Stimulated activated CD8-positive, alpha-beta memory T cell treated with anti-CD3 and anti-CD28 coated beads, Interleukin-4, amount 100 ng/mL, for 1 hour (primary cell): Measurements from ENCODE around the gene KRT76.

Source experiments
- DNase-seq, 2 donors: peaks; one replicate each; pipeline ENCODE4 v3.0.0-alpha.2; 2020; ENCODE audit warnings: low read depth in 2 of 2, low spot score in 1 of 2

KRT76 gene

GRCh38 chr12:52776913-52777395 is at the start of gene KRT76:
KRT76 (minus strand) TSS chr12:52777345; CDS start chr12:52777291, 54 bp downstream.
- DNase-seq: no peak

- no peak for DNase-seq
Measured at GRCh38 chr12:52825961-52826360, 48.8 kb upstream of the KRT76 start.

GRCh38 chr12:52824741-52825410 is 47.7 kb upstream of the KRT76 start:
- DNase-seq: no peak

- no peak for DNase-seq
Measured at GRCh38 chr12:52823761-52824450, 46.8 kb upstream of the KRT76 start.

- no peak for DNase-seq
Measured at GRCh38 chr12:52822771-52823510, 45.8 kb upstream of the KRT76 start.

- no peak for DNase-seq
Measured at GRCh38 chr12:52821826-52822660, 44.9 kb upstream of the KRT76 start.

GRCh38 chr12:52821071-52821730 is 44.1 kb upstream of the KRT76 start:
- no peak for DNase-seq

GRCh38 chr12:52820521-52820920 is 43.4 kb upstream of the KRT76 start:
- DNase-seq: no peak

GRCh38 chr12:52819731-52820510 is 42.8 kb upstream of the KRT76 start:
- no peak for DNase-seq

- no peak for DNase-seq
Measured at GRCh38 chr12:52818887-52819420, 41.8 kb upstream of the KRT76 start.

- no peak for DNase-seq
Measured at GRCh38 chr12:52818388-52818787, 41.2 kb upstream of the KRT76 start.

- DNase-seq: no peak
Measured at GRCh38 chr12:52817699-52818238, 40.6 kb upstream of the KRT76 start.

- no peak for DNase-seq
Measured at GRCh38 chr12:52817003-52817698, 40.0 kb upstream of the KRT76 start.

- DNase-seq: no peak
Measured at GRCh38 chr12:52815676-52816588, 38.8 kb upstream of the KRT76 start.

- DNase-seq: no peak
Measured at GRCh38 chr12:52815161-52815560, 38.0 kb upstream of the KRT76 start.

- DNase-seq: no peak
Measured at GRCh38 chr12:52814710-52815155, 37.6 kb upstream of the KRT76 start.

GRCh38 chr12:52813885-52814709 is 37.0 kb upstream of the KRT76 start, which contains the start of gene KRT4:
KRT4 (minus strand) TSS chr12:52814116; CDS start chr12:52814058, 58 bp downstream.
- DNase-seq: no peak
